Left hindlimb (tissue), 1 donor: ENCODE measurements around the gene EOMES.
"Not testable (repeated sequence)": the region's sequence is repeated elsewhere in the genome, so short reads cannot be mapped to it uniquely, and the experiment has no call there.

Experiments
- DNase-seq: peaks from one replicate; pipeline ENCODE4 v3.0.0-alpha.2; 2018

The EOMES gene

GRCh38 chr3:27721717-27722564, at the start of gene EOMES:
TSS of gene EOMES (minus strand) at chr3:27722323. CDS start at chr3:27722294, 29 bp downstream.
- no peak for DNase-seq

- not testable (repeated sequence) for DNase-seq
Observed at GRCh38 chr3:27770384-27770783, 48.3 kb upstream of the EOMES start.

- no peak for DNase-seq
Observed at GRCh38 chr3:27767000-27767399, 44.9 kb upstream of the EOMES start.

GRCh38 chr3:27758083-27758482, 36.0 kb upstream of the EOMES start:
- DNase-seq: no peak

- no peak for DNase-seq
Observed at GRCh38 chr3:27756877-27757276, 34.8 kb upstream of the EOMES start.

GRCh38 chr3:27752926-27753325, 30.8 kb upstream of the EOMES start:
- no peak for DNase-seq

- no peak for DNase-seq
Observed at GRCh38 chr3:27749643-27750042, 27.5 kb upstream of the EOMES start.

GRCh38 chr3:27746838-27747237, 24.7 kb upstream of the EOMES start:
- DNase-seq: no peak

- no peak for DNase-seq
Observed at GRCh38 chr3:27740854-27741253, 18.7 kb upstream of the EOMES start.

GRCh38 chr3:27737091-27737490, 15.0 kb upstream of the EOMES start:
- DNase-seq: no peak

GRCh38 chr3:27730774-27731659, 8.9 kb upstream of the EOMES start:
- DNase-seq: no peak

- no peak for DNase-seq
Observed at GRCh38 chr3:27729748-27730611, 7.9 kb upstream of the EOMES start.

- no peak for DNase-seq
Observed at GRCh38 chr3:27729325-27729724, 7.2 kb upstream of the EOMES start.

GRCh38 chr3:27728195-27729087, 6.3 kb upstream of the EOMES start:
- no peak for DNase-seq

GRCh38 chr3:27726240-27726639, 4.1 kb upstream of the EOMES start:
- no peak for DNase-seq

GRCh38 chr3:27724459-27725197, 2.5 kb upstream of the EOMES start:
- no peak for DNase-seq

GRCh38 chr3:27723815-27724458, 1.8 kb upstream of the EOMES start:
- DNase-seq: no peak

GRCh38 chr3:27723456-27723814, 1.3 kb upstream of the EOMES start:
- DNase-seq: no peak

GRCh38 chr3:27723001-27723445, 900 bp upstream of the EOMES start:
- DNase-seq: no peak

- DNase-seq: no peak
Observed at GRCh38 chr3:27720899-27721716, 1.0 kb downstream of the EOMES start.
